ENCODE data around the gene AGPAT4.

The AGPAT4 gene

GRCh38 chr6:161110028-161110779 lies 163.7 kb downstream of the AGPAT4 start:
- DNase-seq (ENCODE audit: low read depth) = no peak

GRCh38 chr6:161109366-161109765 lies 164.5 kb downstream of the AGPAT4 start:
- no peak for DNase-seq (ENCODE audit: low read depth)

- DNase-seq (ENCODE audit: low read depth) = no peak
Measured at GRCh38 chr6:161108916-161109315, 164.9 kb downstream of the AGPAT4 start.

- no peak for DNase-seq (ENCODE audit: low read depth)
Measured at GRCh38 chr6:161107779-161108730, 165.8 kb downstream of the AGPAT4 start.

GRCh38 chr6:161105408-161105807 lies 168.5 kb downstream of the AGPAT4 start:
- no peak for DNase-seq (ENCODE audit: low read depth)

GRCh38 chr6:161104966-161105365 lies 168.9 kb downstream of the AGPAT4 start:
- DNase-seq (ENCODE audit: low read depth) = no peak

GRCh38 chr6:161103475-161103874 lies 170.4 kb downstream of the AGPAT4 start:
- no peak for DNase-seq (ENCODE audit: low read depth)

- no peak for DNase-seq (ENCODE audit: low read depth)
Measured at GRCh38 chr6:161101517-161101916, 172.3 kb downstream of the AGPAT4 start.

- DNase-seq (ENCODE audit: low read depth) = no peak
Measured at GRCh38 chr6:161100072-161100471, 173.8 kb downstream of the AGPAT4 start.

GRCh38 chr6:161095916-161096315 lies 177.9 kb downstream of the AGPAT4 start:
- DNase-seq (ENCODE audit: low read depth) = no peak

GRCh38 chr6:161094955-161095354 lies 178.9 kb downstream of the AGPAT4 start:
- DNase-seq (ENCODE audit: low read depth) = no peak

- no peak for DNase-seq (ENCODE audit: low read depth)
Measured at GRCh38 chr6:161091972-161092701, 181.7 kb downstream of the AGPAT4 start.

- no peak for DNase-seq (ENCODE audit: low read depth)
Measured at GRCh38 chr6:161091151-161091550, 182.7 kb downstream of the AGPAT4 start.

GRCh38 chr6:161088676-161089328 lies 185.1 kb downstream of the AGPAT4 start:
- DNase-seq (ENCODE audit: low read depth) = no peak

- no peak for DNase-seq (ENCODE audit: low read depth)
Measured at GRCh38 chr6:161085246-161085645, 188.6 kb downstream of the AGPAT4 start.

- no peak for DNase-seq (ENCODE audit: low read depth)
Measured at GRCh38 chr6:161082215-161082614, 191.6 kb downstream of the AGPAT4 start.

- peak; percentile 26 for DNase-seq (ENCODE audit: low read depth)
Measured at GRCh38 chr6:161080263-161080970, 193.4 kb downstream of the AGPAT4 start.

All from activated T-helper 9 cell treated with anti-CD3 and anti-CD28 coated beads, Interleukin-2, amount 50 U/mL, for 16 hours (primary cell).